ENCODE results near the gene RASSF5. TPM values are rescaled to one million over a fixed set of nuclear protein-coding genes. Genes with fewer than 3 reads are reported as not detected.
"Not testable (repeated sequence)": the region's sequence is repeated elsewhere in the genome, so short reads cannot be mapped to it uniquely, and the experiment has no call there.

The RASSF5 gene
- total and polyA plus RNA-seq, 12 donors: 0.90 to 26.0 (median 6.4) TPM

DNA sequence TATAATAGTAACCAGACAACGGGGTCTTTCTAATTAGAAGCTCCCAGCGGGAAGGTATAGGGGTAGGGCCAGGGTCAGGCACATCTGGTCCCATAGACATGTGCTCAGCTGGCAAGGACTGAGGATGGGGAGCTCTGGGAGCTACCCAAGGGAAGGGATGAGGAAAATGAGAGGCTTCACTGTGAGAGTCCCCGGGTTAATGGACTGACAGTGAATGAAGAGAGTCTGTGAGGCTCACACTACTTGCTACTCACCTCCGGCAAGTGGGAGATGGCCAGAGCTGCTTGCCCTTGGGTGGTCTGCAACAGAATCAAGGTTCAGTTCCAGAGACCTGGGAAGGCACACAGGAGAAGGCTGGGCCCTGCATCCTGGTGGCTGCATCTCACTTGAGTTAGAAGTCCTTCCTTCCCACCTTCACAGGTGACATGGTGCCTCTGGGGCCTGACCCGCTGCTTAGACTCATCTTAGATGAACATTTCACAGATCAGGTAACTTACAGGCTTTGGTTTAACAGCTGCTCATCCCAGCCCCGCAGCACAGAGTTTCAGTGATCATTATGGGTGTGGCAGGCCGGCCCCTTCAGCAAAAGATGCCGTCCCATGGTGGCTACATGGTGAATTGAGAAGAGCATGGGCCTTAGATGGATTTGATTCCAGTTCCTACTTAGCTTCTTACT is 73.2 kb downstream of the RASSF5 start:
- intact Hi-C loops (cut with DNase I): loop anchor here in 4 of 10 donors (2.0 to 5.0 kb wide), 4 partner anchors 33 to 90 kb away; no protein-coding TSS in a partner anchor
- WGBS, 2 donors: 94 to 97% methylated on average over 8 of the region's 8 CpGs
- H3K4me3 ChIP-seq: peak overlapping the region in 1 of 10 donors; percentile 32
- ATAC-seq (no peak), DNase-seq (no peak)
- H3K27me3 ChIP-seq: no peaks in the 10 kb centered on the region
- TF ChIP-seq, protein P1, sequence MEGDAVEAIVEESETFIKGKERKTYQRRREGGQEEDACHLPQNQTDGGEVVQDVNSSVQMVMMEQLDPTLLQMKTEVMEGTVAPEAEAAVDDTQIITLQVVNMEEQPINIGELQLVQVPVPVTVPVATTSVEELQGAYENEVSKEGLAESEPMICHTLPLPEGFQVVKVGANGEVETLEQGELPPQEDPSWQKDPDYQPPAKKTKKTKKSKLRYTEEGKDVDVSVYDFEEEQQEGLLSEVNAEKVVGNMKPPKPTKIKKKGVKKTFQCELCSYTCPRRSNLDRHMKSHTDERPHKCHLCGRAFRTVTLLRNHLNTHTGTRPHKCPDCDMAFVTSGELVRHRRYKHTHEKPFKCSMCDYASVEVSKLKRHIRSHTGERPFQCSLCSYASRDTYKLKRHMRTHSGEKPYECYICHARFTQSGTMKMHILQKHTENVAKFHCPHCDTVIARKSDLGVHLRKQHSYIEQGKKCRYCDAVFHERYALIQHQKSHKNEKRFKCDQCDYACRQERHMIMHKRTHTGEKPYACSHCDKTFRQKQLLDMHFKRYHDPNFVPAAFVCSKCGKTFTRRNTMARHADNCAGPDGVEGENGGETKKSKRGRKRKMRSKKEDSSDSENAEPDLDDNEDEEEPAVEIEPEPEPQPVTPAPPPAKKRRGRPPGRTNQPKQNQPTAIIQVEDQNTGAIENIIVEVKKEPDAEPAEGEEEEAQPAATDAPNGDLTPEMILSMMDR (IDR thresholded peaks at IDR 0.05): no peak
- peaks cover 4 to 91% (median 21%) of the 10 kb centered on the region in 9 donors for H3K4me1 ChIP-seq
- H3K27ac ChIP-seq: peak overlapping the region in 6 of 10 donors; percentile 51 to 95 (median 65)
- no peaks in the 10 kb centered on the region for H3K9me3 ChIP-seq
- H3K36me3 ChIP-seq: peaks cover 0 to 33% (median 6%) of the 10 kb centered on the region in 9 donors

DNA sequence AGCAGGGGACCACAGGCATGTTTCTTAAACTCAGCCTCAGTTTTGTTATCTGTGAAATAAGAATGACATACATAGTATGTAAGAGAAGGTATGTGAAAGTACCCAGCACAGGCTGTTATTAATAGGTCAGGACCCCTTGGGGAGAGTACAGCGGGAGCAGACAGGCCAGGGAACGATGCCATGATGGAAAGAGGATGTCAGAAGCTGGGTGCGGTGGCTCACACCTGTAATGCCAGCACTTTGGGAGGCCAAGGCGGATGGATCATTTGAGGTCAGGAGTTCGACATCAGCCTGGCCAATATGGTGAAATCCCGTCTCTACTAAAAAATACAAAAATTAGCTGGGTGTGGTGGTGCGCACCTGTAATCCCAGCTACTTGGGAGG is 73.8 kb downstream of the RASSF5 start:
- intact Hi-C loops (cut with DNase I): loop anchor here in 4 of 10 donors (2.0 to 5.0 kb wide), 4 partner anchors 34 to 90 kb away; no protein-coding TSS in a partner anchor
- H3K4me3 ChIP-seq, ATAC-seq, DNase-seq, H3K27me3 ChIP-seq, H3K9me3 ChIP-seq: not testable (repeated sequence)
- WGBS, 2 donors: 92 to 93% methylated on average over 7 of the region's 7 CpGs
- Histone ChIP-seq H3K27ac (peak overlapping the region in 4 of 10 donors; percentile 60 to 95 (median 72)), H3K36me3 (peaks cover 0 to 38% (median 11%) of the 10 kb centered on the region in 9 donors), H3K4me1 (peaks cover under 1 to 85% (median 16%) of the 10 kb centered on the region in 9 donors)

DNA sequence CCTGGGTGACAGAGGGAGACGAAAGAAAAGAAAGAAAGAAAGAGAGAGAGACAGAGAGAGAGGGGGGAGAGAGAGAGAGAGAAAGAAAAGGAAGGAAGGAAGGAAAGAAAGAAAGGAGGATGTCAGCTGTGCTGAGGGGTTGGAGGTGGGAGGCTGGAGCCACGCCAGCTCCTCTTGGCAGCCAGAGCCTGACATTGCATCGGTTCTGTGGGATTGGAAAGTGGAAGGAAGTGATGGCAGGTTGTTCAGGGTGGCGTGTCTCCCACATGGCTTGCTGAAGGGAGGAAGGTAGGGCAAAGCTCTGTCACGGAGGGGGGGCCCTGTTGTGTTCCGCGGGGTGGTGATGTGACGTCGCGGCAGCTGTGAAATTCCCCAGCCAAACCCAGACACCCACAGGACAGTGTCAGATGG is 74.2 kb downstream of the RASSF5 start:
- TF ChIP-seq, protein P1 (IDR thresholded peaks at IDR 0.05): no peak
- no peaks in the 10 kb centered on the region for H3K9me3 ChIP-seq
- peak overlapping the region in 2 of 10 donors; percentile 73 to 95 for H3K27ac ChIP-seq
- WGBS, 2 donors: 45 to 49% methylated on average over 10 of the region's 10 CpGs
- intact Hi-C loops (cut with DNase I): loop anchor here in 4 of 10 donors (2.0 to 5.0 kb wide), 4 partner anchors 34 to 91 kb away; no protein-coding TSS in a partner anchor
- ATAC-seq: peak in 3 of 8 donors; percentile 3 to 33 (median 10)
- DNase-seq: peak in 1 of 2 donors; percentile 29
- H3K4me3 ChIP-seq: no peak overlapping the region
- H3K27me3 ChIP-seq: no peaks in the 10 kb centered on the region
- H3K4me1 ChIP-seq: peaks cover 0 to 81% (median 14%) of the 10 kb centered on the region in 9 donors
- peaks cover 0 to 43% (median 14%) of the 10 kb centered on the region in 9 donors for H3K36me3 ChIP-seq

DNA sequence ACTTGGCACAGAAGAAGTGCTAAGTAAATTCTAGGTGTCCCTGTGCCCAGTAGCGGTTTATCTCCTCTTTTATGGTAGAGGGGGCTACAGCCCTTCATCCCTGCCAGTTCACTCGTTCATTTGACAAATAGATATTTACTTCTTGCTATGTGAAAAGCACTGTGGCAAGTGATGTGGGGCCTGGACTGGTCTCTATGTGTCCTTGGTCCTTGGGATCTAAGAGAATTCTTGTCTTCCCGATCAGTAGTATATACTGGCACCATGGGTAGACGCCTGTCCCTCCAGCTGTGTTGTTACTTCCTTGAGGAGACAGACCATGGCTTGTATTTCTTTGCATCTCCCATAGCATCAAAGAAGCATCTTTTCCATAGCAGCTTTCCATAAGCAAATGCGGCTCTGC is 75.2 kb downstream of the RASSF5 start:
- DNase-seq (no peak), ATAC-seq (no peak)
- WGBS, 2 donors: 93 to 97% methylated on average over 5 of the region's 5 CpGs
- Histone ChIP-seq H3K27me3 (no peaks in the 10 kb centered on the region), H3K36me3 (peaks cover 0 to 52% (median 20%) of the 10 kb centered on the region in 9 donors), H3K4me3 (no peak overlapping the region), H3K27ac (peak overlapping the region in 2 of 10 donors; percentile 28 to 95), H3K4me1 (peaks cover 0 to 71% (median 14%) of the 10 kb centered on the region in 9 donors), H3K9me3 (no peaks in the 10 kb centered on the region)
- TF ChIP-seq, protein P1 (IDR thresholded peaks at IDR 0.05): no peak
- intact Hi-C loops (cut with DNase I): loop anchor here in 8 of 10 donors (2.0 to 5.0 kb wide), 5 partner anchors 35 to 92 kb away; no protein-coding TSS in a partner anchor

All from heart right ventricle (tissue), 16 donors.